ENCODE data around the gene SORCS2.

Gene SORCS2

GRCh38 chr4:7582313-7583097 lies 390.2 kb downstream of the SORCS2 start:
- TF ChIP-seq CTCF (IDR thresholded peaks at IDR 0.05; ENCODE audit: extremely low read depth, insufficient read depth, missing control alignments): no peak
- in situ Hi-C loops (cut with MboI; ENCODE audit: low pct_unique_long_range_greater_than_20kb, low sequenced_read_pairs, unreplicated experiment): no loop called here
- DNase-seq (ENCODE audit: low spot score): no peak

DNA sequence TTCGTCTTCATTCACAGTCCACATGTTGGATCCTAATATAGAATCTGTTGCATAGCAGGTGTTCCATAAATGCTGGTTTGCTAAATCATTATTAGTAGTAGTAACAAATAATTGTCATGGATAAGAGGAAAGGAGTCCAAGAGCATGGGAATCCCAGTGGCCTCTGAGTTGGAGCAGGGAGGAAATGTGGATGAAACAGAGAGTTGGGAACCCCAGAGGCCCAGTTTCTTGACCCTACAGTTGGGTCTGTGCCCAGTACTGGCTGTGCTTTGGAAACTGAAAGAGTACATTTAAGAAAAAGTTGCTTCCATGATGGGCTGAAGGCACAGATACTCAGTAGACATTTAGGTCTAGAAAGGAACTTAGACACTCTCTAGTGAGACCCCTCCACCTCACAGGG lies 391.8 kb downstream of the SORCS2 start:
- in situ Hi-C loops (cut with MboI; ENCODE audit: low pct_unique_long_range_greater_than_20kb, low sequenced_read_pairs, unreplicated experiment): no loop called here
- no peak for TF ChIP-seq CTCF (IDR thresholded peaks at IDR 0.05; ENCODE audit: extremely low read depth, insufficient read depth, missing control alignments)
- DNase-seq (ENCODE audit: low spot score): no peak

DNA sequence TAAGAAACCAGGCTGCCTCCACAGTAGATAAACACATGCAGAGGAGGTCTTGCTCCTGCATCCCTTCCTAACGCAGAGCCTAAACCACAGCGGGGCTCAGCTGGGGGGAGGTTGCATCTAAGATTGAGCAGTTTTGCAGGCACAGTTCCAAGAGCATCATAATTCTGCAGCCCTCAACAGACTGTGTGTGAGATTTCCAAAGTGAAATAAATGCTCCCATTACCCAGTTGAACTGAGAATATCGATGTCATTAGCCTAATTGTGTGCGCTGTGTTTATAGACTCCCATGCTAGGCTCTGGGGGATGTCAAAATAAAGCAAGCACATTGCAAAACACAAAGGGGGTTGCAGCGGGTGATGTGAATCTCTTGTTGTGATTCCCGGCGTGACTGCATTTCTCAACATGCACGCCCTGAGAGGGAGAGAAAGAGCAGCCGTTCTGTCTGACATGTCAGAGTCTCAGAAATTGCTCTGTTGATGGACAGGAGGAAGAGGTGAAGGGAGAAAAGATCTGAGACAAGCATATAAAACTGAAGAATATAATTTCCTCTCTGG lies 392.3 kb downstream of the SORCS2 start:
- in situ Hi-C loops (cut with MboI; ENCODE audit: low pct_unique_long_range_greater_than_20kb, low sequenced_read_pairs, unreplicated experiment): no loop called here
- no peak for TF ChIP-seq CTCF (IDR thresholded peaks at IDR 0.05; ENCODE audit: extremely low read depth, insufficient read depth, missing control alignments)
- no peak for DNase-seq (ENCODE audit: low spot score)

DNA sequence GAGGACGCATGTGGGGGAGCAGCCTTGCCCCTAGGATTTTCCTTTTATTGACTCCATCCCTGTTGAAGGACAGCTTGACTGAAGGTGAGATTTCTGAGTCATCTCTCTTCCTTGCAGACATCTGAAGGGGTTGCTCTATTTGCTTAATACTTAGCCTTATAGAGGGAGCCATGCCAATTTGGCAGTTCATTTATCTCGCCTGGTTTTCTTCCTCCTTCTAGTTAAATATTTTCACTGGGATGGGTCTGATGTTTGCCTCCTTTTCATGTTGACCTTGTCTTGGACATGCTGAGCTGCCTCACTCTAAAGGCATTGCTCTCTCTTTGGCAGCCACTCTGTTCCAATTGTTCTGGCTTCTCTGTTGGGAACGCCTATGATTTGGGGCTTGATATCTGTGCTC lies 393.4 kb downstream of the SORCS2 start:
- no peak for TF ChIP-seq CTCF (IDR thresholded peaks at IDR 0.05; ENCODE audit: extremely low read depth, insufficient read depth, missing control alignments)
- in situ Hi-C loops (cut with MboI; ENCODE audit: low pct_unique_long_range_greater_than_20kb, low sequenced_read_pairs, unreplicated experiment): no loop called here
- DNase-seq (ENCODE audit: low spot score): no peak

- in situ Hi-C loops (cut with MboI; ENCODE audit: low pct_unique_long_range_greater_than_20kb, low sequenced_read_pairs, unreplicated experiment): no loop called here
- TF ChIP-seq CTCF (IDR thresholded peaks at IDR 0.05; ENCODE audit: extremely low read depth, insufficient read depth, missing control alignments): no peak
- no peak for DNase-seq (ENCODE audit: low spot score)
Measured at GRCh38 chr4:7587433-7588405, 395.4 kb downstream of the SORCS2 start.

GRCh38 chr4:7590189-7590588 lies 397.9 kb downstream of the SORCS2 start:
- no peak for TF ChIP-seq CTCF (IDR thresholded peaks at IDR 0.05; ENCODE audit: extremely low read depth, insufficient read depth, missing control alignments)
- in situ Hi-C loops (cut with MboI; ENCODE audit: low pct_unique_long_range_greater_than_20kb, low sequenced_read_pairs, unreplicated experiment): no loop called here
- DNase-seq (ENCODE audit: low spot score): no peak
